HepG2 (cell line): ENCODE results near the gene ABCB10. TPM values are rescaled to one million over a fixed set of nuclear protein-coding genes. Genes with fewer than 3 reads are reported as not detected.

Experiments used
- ATAC-seq: fragments of 200-7000 bp; cut with Tn5 transposase; 3 replicates; pipeline ENCODE4 v1.9.1; 2020; ENCODE audit warnings: mild to moderate bottlenecking, moderate library complexity
- BruUV-seq: library from RNA; stranded (reverse); fragments of 400-500 nt; replicated peaks from 2 replicates; lab custom pipeline; 2021; lab: Mats Ljungman, UMichigan
- CTCF ChIA-PET: fragments of 300-600 bp; formaldehyde crosslinking; extraction: SDS; loops from one replicate; lab custom pipeline; 2021; ENCODE audit warnings: low total read pairs, inconsistent platforms, low intra/inter-chr PET ratio; lab: Yijun Ruan, JAX
- POLR2A ChIA-PET: fragments of 350-600 bp; sonication (Branson Sonifier 250); formaldehyde crosslinking; loops from one replicate; lab custom pipeline; 2020; ENCODE audit warnings: antibody characterized with exemption, inconsistent platforms; lab: Yijun Ruan, JAX
- DNase-seq: peaks from one replicate; pipeline ENCODE4 v3.0.0-alpha.2; 2015; ENCODE audit warnings: low spot score
- FAIRE-seq: peaks from 3 replicates; lab custom pipeline; 2011; peaks lifted over from hg19 to GRCh38; lab: Jason Lieb, UNC
- H2AFZ ChIP-seq: one replicate; pipeline ENCODE4 v1.6.1; 2011; ENCODE audit warnings: low read length, inconsistent platforms
- H3K27ac ChIP-seq: fragments of 300-600 bp; 3 replicates; pipeline ENCODE4 v1.8.0; 2011; ENCODE audit warnings: mixed run types, mild to moderate bottlenecking, mixed read lengths, low read length, inconsistent platforms; ENCODE audit not compliant: insufficient read depth; ENCODE audit errors: extremely low read length
- H3K27me3 ChIP-seq, 2 experiments: fragments of 200-600 bp in 1 of 2; 2 replicates in 1 of 2; 3 replicates in 1 of 2; pipeline versions ENCODE4 v1.6.0 to v1.8.0; 2011; ENCODE audit warnings: low read length in 2 of 2, mild to moderate bottlenecking in 2 of 2, moderate library complexity in 2 of 2, inconsistent platforms in 1 of 2; ENCODE audit not compliant: insufficient read depth in 2 of 2, control insufficient read depth in 1 of 2
- H3K36me3 ChIP-seq, 2 experiments: fragments of 200-600 bp in 1 of 2; replicated peaks in 1 of 2; 2 replicates in 1 of 2; 3 replicates in 1 of 2; pipeline versions ENCODE4 v1.5.1 to v1.8.0; 2011; ENCODE audit warnings: low read length in 2 of 2, inconsistent platforms in 1 of 2; ENCODE audit not compliant: insufficient read depth in 2 of 2, control insufficient read depth in 1 of 2
- H3K4me1 ChIP-seq: 2 replicates; pipeline ENCODE4 v1.5.1; 2012; ENCODE audit warnings: low read length, inconsistent platforms; ENCODE audit not compliant: insufficient read depth
- H3K4me2 ChIP-seq: 2 replicates; pipeline ENCODE4 v1.6.0; 2011; ENCODE audit warnings: low read depth, low read length, inconsistent platforms
- H3K4me3 ChIP-seq, 3 experiments: fragments of 200-600 bp in 1 of 3; sonication (generic), shearing (Covaris generic) in 1 of 3; replicated peaks in 1 of 3; 2 replicates each; pipeline ENCODE4 v1.5.1; 2011 to 2016; ENCODE audit warnings: low read length in 3 of 3, inconsistent platforms in 2 of 3, low read depth in 2 of 3, mild to moderate bottlenecking in 2 of 3, control low read depth in 1 of 3, mixed read lengths in 1 of 3; ENCODE audit not compliant: insufficient read depth in 1 of 3
- H3K79me2 ChIP-seq: one replicate; pipeline ENCODE4 v1.6.1; 2011; ENCODE audit warnings: low read length, inconsistent platforms; ENCODE audit not compliant: insufficient read depth
- H3K9ac ChIP-seq: 2 replicates; pipeline ENCODE4 v1.6.0; 2011; ENCODE audit warnings: mild to moderate bottlenecking, low read depth, low read length, inconsistent platforms; ENCODE audit not compliant: insufficient read depth
- H3K9me3 ChIP-seq: 2 replicates; pipeline ENCODE4 v1.5.1; 2012; ENCODE audit warnings: mild to moderate bottlenecking, low read length
- H4K20me1 ChIP-seq: 2 replicates; pipeline ENCODE4 v1.6.0; 2011; ENCODE audit warnings: inconsistent platforms, mild to moderate bottlenecking, low read length, moderate library complexity; ENCODE audit not compliant: insufficient read depth
- KDM6A ChIP-seq: IDR thresholded peaks from 2 replicates; pipeline ENCODE4 v1.6.1; 2016; ENCODE audit warnings: low read depth
- MAF1 ChIP-seq: sonication (generic); formaldehyde crosslinking; IDR thresholded peaks from 2 replicates; pipeline ENCODE4 v1.5.0; 2020; ENCODE audit warnings: missing genetic modification reagents, borderline replicate concordance
- MBD4 ChIP-seq: IDR thresholded peaks from 2 replicates; pipeline ENCODE4 v1.6.1; 2012; ENCODE audit warnings: low read length, inconsistent platforms, borderline replicate concordance
- NBN ChIP-seq: fragments of 450-650 bp; conservative IDR thresholded peaks from 2 replicates; pipeline ENCODE4 v1.6.1; 2017
- NCOR1 ChIP-seq: fragments of 200-600 bp; sonication (generic); IDR thresholded peaks from 2 replicates; pipeline ENCODE4 v1.7.0; 2017; ENCODE audit warnings: antibody characterized with exemption, low read length, borderline replicate concordance
- SMARCE1 ChIP-seq: fragments of 450-650 bp; IDR thresholded peaks from 2 replicates; pipeline ENCODE4 v1.6.1; 2017; ENCODE audit warnings: borderline replicate concordance
- TCF7L2 ChIP-seq: IDR thresholded peaks from 2 replicates; pipeline ENCODE4 v1.6.1; 2011; ENCODE audit warnings: mild to moderate bottlenecking, low read depth, low read length, moderate library complexity
- ZNF329 ChIP-seq: sonication (generic); formaldehyde crosslinking; IDR thresholded peaks from 2 replicates; pipeline ENCODE4 v1.9.0; 2021; ENCODE audit warnings: low read depth, mild to moderate bottlenecking, missing genetic modification reagents
- WGBS: methylation state at CpG from one replicate; pipeline ENCODE4 v1.1.6; 2017; ENCODE audit warnings: low lambda C conversion rate; 5-methylcytosine and 5-hydroxymethylcytosine counted together
- in situ Hi-C: cut with HindIII; loops from 2 replicates; pipeline ENCODE4 v1.10.0; 2017; ENCODE audit warnings: low pct_unique_long_range_greater_than_20kb; ENCODE audit not compliant: extremely low pct_ligation_motif_present
- intact Hi-C: fragments of 100-400 bp; cut with micrococcal nuclease; formaldehyde crosslinking; loops from one replicate; pipeline ENCODE4 v1.10.0; 2022; ENCODE audit not compliant: unreplicated experiment
- polyA plus RNA-seq, 8 experiments: library from polyadenylated mRNA; depleted of rRNA in 3 of 8; stranded (reverse) in 7 of 8; unstranded in 1 of 8; fragments of >200 nt; fragmentation: Illumina TruSeq in 4 of 8; extraction: Trizol in 4 of 8; gene quantifications; 2 replicates each; pipeline versions ENCODE4 v1.2.1 to v1.2.3, GENCODE V29; 2011 to 2016; ENCODE audit warnings: low read depth in 4 of 8, missing spikeins in 1 of 8, mixed read lengths in 1 of 8; ENCODE audit not compliant: insufficient read depth in 1 of 8
- total RNA-seq, 5 experiments: library from RNA; depleted of rRNA; stranded (reverse); fragments of >200 nt; fragmentation: Illumina TruSeq; extraction: Trizol; gene quantifications; 2 replicates each; pipeline ENCODE4 v1.2.3, GENCODE V29; 2016; ENCODE audit warnings: low read depth in 1 of 5
- TF ChIP-seq, protein P1 (sequence below): sonication (generic); formaldehyde crosslinking; IDR thresholded peaks from 2 replicates; pipeline ENCODE4 v1.4.0; 2020; ENCODE audit warnings: mild to moderate bottlenecking, missing genetic modification reagents
- TF ChIP-seq, protein P2 (sequence below): sonication (generic); formaldehyde crosslinking; IDR thresholded peaks from 2 replicates; pipeline ENCODE4 v1.5.1; 2020; ENCODE audit warnings: mild to moderate bottlenecking, missing genetic modification reagents, borderline replicate concordance
- TF ChIP-seq, protein P3 (sequence below): sonication (generic); formaldehyde crosslinking; IDR thresholded peaks from 2 replicates; pipeline ENCODE4 v1.5.0; 2020; ENCODE audit warnings: missing genetic modification reagents

Gene ABCB10
- total and polyA plus RNA-seq, 2 of the 13 experiments (the other 11 are each of a cell fraction or from before 2014, with no cell fraction given), result 11.2 to 28.9 TPM

DNA sequence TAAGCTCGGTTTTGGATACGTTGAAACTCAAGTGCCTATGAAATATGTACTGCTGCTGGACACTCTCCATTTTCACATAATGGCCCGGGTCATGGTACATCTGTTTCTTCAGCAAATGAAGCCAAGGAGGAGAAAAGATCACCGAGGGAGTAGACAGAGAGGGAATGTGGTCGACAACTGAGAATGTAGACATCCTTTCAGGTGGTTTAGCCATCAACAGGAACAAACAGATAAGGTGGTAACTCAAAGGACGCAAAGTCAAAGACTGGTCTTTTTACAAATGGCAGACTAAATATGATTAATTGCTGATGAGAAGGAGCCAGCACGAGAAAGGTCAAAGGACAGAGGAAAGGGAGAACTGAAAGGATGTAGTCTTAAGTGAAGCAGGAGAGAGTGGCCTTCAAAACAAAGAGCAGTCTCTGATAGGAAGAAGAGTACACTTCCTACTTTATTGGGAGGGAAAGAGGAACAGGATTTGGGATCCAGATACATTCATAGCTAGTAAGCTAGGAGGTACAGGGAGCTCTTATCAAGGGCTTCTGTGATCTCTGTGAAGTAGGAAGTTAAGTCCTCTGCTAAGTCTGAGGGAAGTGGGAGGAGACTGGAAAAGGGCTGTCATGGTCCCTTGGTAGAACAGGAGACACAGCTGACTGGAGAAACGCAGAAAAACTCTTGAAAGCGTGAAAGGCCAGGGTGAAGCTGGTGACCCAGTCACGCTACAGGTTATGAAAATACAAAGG lies 78.7 kb downstream of the ABCB10 start (continued):
- no peak for TF ChIP-seq SMARCE1
- TF ChIP-seq MAF1 (CRISPR knock-in tag), result no peak
- no peak for TF ChIP-seq TCF7L2

DNA sequence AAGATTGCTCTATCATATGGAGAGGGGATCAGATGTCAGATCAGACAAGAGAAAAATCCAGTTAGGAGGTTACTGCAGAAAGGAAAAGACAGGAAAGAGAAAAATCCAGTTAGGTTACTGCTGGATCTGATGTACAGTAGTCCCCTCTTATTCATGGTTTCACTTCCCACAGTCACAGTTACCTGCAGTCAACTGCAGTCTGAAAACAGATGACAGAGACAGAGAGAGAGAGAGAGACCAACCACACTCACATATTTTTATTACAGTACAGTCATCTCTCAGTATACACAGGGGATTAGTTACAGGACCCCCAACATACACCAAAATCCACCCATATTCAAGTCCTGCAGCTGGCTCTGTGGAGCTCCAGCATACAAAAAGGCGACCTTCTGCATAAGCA lies 79.7 kb downstream of the ABCB10 start:
- intact Hi-C loops, result no loop called here
- POLR2A ChIA-PET, result no interaction called here
- TF ChIP-seq ZNF329 (CRISPR knock-in tag) (no peak), NBN (no peak), NCOR1 (no peak), MBD4 (no peak), KDM6A (CRISPR knock-in tag) (no peak)
- TF ChIP-seq, protein P1, sequence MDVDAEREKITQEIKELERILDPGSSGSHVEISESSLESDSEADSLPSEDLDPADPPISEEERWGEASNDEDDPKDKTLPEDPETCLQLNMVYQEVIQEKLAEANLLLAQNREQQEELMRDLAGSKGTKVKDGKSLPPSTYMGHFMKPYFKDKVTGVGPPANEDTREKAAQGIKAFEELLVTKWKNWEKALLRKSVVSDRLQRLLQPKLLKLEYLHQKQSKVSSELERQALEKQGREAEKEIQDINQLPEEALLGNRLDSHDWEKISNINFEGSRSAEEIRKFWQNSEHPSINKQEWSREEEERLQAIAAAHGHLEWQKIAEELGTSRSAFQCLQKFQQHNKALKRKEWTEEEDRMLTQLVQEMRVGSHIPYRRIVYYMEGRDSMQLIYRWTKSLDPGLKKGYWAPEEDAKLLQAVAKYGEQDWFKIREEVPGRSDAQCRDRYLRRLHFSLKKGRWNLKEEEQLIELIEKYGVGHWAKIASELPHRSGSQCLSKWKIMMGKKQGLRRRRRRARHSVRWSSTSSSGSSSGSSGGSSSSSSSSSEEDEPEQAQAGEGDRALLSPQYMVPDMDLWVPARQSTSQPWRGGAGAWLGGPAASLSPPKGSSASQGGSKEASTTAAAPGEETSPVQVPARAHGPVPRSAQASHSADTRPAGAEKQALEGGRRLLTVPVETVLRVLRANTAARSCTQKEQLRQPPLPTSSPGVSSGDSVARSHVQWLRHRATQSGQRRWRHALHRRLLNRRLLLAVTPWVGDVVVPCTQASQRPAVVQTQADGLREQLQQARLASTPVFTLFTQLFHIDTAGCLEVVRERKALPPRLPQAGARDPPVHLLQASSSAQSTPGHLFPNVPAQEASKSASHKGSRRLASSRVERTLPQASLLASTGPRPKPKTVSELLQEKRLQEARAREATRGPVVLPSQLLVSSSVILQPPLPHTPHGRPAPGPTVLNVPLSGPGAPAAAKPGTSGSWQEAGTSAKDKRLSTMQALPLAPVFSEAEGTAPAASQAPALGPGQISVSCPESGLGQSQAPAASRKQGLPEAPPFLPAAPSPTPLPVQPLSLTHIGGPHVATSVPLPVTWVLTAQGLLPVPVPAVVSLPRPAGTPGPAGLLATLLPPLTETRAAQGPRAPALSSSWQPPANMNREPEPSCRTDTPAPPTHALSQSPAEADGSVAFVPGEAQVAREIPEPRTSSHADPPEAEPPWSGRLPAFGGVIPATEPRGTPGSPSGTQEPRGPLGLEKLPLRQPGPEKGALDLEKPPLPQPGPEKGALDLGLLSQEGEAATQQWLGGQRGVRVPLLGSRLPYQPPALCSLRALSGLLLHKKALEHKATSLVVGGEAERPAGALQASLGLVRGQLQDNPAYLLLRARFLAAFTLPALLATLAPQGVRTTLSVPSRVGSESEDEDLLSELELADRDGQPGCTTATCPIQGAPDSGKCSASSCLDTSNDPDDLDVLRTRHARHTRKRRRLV (CRISPR knock-in tag), result no peak
- TF ChIP-seq, protein P2, sequence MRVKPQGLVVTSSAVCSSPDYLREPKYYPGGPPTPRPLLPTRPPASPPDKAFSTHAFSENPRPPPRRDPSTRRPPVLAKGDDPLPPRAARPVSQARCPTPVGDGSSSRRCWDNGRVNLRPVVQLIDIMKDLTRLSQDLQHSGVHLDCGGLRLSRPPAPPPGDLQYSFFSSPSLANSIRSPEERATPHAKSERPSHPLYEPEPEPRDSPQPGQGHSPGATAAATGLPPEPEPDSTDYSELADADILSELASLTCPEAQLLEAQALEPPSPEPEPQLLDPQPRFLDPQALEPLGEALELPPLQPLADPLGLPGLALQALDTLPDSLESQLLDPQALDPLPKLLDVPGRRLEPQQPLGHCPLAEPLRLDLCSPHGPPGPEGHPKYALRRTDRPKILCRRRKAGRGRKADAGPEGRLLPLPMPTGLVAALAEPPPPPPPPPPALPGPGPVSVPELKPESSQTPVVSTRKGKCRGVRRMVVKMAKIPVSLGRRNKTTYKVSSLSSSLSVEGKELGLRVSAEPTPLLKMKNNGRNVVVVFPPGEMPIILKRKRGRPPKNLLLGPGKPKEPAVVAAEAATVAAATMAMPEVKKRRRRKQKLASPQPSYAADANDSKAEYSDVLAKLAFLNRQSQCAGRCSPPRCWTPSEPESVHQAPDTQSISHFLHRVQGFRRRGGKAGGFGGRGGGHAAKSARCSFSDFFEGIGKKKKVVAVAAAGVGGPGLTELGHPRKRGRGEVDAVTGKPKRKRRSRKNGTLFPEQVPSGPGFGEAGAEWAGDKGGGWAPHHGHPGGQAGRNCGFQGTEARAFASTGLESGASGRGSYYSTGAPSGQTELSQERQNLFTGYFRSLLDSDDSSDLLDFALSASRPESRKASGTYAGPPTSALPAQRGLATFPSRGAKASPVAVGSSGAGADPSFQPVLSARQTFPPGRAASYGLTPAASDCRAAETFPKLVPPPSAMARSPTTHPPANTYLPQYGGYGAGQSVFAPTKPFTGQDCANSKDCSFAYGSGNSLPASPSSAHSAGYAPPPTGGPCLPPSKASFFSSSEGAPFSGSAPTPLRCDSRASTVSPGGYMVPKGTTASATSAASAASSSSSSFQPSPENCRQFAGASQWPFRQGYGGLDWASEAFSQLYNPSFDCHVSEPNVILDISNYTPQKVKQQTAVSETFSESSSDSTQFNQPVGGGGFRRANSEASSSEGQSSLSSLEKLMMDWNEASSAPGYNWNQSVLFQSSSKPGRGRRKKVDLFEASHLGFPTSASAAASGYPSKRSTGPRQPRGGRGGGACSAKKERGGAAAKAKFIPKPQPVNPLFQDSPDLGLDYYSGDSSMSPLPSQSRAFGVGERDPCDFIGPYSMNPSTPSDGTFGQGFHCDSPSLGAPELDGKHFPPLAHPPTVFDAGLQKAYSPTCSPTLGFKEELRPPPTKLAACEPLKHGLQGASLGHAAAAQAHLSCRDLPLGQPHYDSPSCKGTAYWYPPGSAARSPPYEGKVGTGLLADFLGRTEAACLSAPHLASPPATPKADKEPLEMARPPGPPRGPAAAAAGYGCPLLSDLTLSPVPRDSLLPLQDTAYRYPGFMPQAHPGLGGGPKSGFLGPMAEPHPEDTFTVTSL, result no peak
- TF ChIP-seq, protein P3, sequence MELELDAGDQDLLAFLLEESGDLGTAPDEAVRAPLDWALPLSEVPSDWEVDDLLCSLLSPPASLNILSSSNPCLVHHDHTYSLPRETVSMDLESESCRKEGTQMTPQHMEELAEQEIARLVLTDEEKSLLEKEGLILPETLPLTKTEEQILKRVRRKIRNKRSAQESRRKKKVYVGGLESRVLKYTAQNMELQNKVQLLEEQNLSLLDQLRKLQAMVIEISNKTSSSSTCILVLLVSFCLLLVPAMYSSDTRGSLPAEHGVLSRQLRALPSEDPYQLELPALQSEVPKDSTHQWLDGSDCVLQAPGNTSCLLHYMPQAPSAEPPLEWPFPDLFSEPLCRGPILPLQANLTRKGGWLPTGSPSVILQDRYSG (CRISPR knock-in tag), result no peak

More for the DNA sequence above, 79.7 kb downstream of the ABCB10 start:
- in situ Hi-C loops, result no loop called here
- no peak overlapping the region for H3K9ac ChIP-seq
- no peak overlapping the region for H3K4me2 ChIP-seq
- peaks cover 7% of the 10 kb centered on the region for H3K4me1 ChIP-seq
- peaks cover 20 to 76% of the 10 kb centered on the region in 2 experiments for H3K36me3 ChIP-seq
- no peak for DNase-seq
- no peak overlapping the region for H3K27ac ChIP-seq
- H2AFZ ChIP-seq, result no peak overlapping the region
- no peak for ATAC-seq
- no peak overlapping the region for H3K4me3 ChIP-seq
- no peak for FAIRE-seq
- WGBS, result 83% methylated on average over 1 of the region's 1 CpG
- no TSS peak for BruUV-seq
- H3K79me2 ChIP-seq, result no peaks in the 10 kb centered on the region
- no peaks in the 10 kb centered on the region for H3K27me3 ChIP-seq
- H4K20me1 ChIP-seq, result no peaks in the 10 kb centered on the region
- H3K9me3 ChIP-seq, result no peaks in the 10 kb centered on the region
- CTCF ChIA-PET, result no interaction called here
